Muscle of arm (tissue), 12 donors: Measurements from ENCODE around the gene UGT1A9. TPM values are rescaled to one million over a fixed set of nuclear protein-coding genes. Genes with fewer than 3 reads are reported as not detected.

Source experiments
- DNase-seq: peaks from one replicate; pipeline ENCODE4 v3.0.0-alpha.2; 2013
- polyA plus RNA-seq, 12 donors: library from polyadenylated mRNA; unstranded; fragments of 120-200 nt; gene quantifications; one replicate each; pipeline ENCODE4 v1.2.1, GENCODE V29; 2013; ENCODE audit not compliant: insufficient read length in 12 of 12

The UGT1A9 gene
- polyA plus RNA-seq, 12 donors = not detected

DNA sequence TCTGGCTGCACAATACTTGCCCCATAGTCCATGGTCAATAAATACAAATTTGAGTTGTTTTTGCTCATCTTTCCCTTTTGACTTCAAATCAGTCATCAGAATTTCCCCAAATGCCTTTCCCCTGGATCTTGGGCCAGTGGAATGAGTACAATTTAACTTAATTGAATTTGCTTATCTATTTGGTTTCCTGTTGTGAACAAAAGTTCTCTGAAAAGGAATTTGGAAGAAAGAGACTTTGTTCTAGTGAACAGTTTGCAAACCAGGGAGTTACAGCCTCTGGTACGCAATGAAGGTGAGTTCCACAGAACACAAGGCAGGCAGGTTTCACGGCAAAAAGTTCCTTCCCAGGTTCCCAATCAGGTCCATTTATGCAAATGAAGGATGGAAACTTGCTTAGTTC is 87.2 kb downstream of the UGT1A9 start:
- DNase-seq = no peak

DNA sequence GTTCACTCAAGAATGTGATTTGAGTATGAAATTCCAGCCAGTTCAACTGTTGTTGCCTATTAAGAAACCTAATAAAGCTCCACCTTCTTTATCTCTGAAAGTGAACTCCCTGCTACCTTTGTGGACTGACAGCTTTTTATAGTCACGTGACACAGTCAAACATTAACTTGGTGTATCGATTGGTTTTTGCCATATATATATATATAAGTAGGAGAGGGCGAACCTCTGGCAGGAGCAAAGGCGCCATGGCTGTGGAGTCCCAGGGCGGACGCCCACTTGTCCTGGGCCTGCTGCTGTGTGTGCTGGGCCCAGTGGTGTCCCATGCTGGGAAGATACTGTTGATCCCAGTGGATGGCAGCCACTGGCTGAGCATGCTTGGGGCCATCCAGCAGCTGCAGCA is 88.3 kb downstream of the UGT1A9 start, which contains the start of gene UGT1A1:
Gene UGT1A1 (plus strand): TSS at position 228 of the 400 bp plus-strand sequence. CDS start 18 bp downstream, at position 246.
- DNase-seq = no peak

DNA sequence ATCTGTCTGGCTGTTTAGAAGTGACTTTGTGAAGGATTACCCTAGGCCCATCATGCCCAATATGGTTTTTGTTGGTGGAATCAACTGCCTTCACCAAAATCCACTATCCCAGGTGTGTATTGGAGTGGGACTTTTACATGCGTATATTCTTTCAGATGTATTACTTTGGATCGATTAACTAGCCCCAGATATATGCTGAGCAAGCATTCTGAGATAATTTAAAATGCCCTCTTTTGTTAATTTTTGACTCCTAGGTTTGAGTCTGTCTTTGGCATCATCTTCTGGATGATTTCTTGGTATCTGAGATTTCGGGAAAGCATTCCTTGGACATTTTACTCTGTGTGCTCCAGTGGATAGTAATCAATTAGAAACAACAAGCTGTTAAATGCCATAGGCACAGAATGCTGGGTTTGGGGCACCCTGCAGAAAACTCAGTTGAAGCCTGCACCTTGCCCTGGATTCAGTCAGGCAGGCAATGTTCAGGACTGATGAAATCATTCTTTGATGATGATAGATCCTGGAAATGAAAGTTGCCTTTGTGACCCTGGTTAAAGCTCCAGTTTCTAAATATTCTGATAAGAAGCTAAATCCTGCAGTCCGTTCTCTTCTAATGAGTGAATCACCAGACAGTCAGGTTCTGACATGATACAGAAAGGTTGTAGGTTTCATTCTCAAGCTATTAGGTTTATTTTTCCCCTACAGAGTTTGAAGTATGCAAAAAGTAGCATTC is 89.5 kb downstream of the UGT1A9 start:
- DNase-seq = no peak

DNA sequence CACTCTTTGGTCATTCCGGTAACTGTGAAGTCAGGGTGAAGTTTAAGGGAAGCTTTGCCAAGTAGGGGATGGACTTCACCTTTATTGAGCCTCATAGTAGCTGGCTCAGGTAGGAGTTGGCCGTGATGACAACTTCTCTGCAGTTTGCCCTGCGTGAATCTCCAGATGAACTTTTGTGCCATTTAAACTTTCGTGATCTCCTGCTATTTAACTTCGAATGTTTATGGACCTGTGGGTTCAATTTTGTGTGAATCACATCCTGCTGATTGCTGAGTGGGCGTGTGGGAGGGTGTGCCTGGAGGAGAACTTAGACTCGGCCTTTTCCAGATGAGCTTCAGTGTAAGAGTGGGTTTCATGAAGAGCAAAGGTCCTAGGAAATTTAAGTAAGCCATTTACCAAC is 92.6 kb downstream of the UGT1A9 start:
- DNase-seq = no peak

DNA sequence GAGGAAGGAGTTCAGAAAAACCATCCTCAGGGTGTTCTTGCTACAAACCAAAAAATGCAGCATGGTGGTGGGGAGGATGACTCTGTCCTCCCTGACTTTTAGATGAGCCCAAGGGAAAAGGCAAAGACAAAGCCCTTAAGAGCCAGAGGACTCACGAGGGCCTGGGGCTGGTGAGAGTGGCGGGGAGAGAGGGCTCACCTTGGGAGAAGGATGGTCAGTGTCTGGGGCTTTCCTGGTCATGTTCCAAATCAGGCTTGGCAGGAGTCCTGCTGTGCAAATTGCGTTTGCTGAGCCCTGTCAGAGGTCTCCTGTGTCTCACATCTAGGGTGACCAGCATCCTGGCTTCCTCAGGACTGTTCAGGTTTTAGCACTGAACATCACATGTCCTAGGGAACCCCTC is 93.1 kb downstream of the UGT1A9 start:
- DNase-seq = no peak

DNA sequence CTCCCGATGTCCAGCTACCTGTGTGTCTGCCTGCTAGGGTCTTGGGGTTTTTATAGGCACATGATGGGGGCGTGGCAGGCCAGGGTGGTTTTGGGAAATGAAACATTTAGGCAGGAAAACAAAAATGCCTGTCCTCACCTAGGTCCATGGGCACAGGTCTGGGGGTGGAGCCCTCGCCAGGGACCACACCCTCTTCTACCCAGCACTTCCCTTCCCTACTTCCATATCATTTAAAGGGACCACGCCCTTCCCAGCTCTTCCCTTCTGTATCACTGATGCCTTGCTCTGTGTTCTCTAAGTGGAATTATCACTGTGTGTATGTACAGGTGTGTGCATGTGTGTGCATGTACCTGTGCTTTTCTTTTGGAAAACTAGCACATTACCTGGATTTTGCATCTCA is 94.7 kb downstream of the UGT1A9 start:
- DNase-seq = no peak

DNA sequence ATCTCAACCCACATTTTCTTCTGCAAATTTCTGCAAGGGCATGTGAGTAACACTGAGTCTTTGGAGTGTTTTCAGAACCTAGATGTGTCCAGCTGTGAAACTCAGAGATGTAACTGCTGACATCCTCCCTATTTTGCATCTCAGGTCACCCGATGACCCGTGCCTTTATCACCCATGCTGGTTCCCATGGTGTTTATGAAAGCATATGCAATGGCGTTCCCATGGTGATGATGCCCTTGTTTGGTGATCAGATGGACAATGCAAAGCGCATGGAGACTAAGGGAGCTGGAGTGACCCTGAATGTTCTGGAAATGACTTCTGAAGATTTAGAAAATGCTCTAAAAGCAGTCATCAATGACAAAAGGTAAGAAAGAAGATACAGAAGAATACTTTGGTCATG is 96.4 kb downstream of the UGT1A9 start:
- no peak for DNase-seq

DNA sequence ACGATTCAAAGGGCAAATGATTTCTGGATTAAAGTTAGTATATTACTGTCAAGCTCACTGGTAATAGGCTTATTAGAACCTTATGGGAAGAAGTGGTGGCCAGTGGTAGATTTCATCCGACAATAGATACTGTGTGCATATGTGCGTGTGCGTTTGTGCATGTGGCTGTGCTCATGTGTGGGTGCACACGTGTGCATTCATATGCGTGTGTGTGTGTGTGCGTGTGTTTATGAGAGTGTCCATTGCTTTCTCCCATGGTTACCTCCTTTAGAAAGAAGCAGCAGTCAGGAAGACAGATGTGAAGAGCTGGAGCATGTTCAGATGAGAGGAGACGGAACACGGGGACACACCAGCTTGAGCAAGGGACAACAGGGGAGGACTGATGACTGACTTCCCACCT is 97.6 kb downstream of the UGT1A9 start:
- DNase-seq = no peak

DNA sequence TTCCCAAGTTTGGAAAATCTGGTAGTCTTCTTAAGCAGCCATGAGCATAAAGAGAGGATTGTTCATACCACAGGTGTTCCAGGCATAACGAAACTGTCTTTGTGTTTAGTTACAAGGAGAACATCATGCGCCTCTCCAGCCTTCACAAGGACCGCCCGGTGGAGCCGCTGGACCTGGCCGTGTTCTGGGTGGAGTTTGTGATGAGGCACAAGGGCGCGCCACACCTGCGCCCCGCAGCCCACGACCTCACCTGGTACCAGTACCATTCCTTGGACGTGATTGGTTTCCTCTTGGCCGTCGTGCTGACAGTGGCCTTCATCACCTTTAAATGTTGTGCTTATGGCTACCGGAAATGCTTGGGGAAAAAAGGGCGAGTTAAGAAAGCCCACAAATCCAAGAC is 100.5 kb downstream of the UGT1A9 start:
- no peak for DNase-seq

DNA sequence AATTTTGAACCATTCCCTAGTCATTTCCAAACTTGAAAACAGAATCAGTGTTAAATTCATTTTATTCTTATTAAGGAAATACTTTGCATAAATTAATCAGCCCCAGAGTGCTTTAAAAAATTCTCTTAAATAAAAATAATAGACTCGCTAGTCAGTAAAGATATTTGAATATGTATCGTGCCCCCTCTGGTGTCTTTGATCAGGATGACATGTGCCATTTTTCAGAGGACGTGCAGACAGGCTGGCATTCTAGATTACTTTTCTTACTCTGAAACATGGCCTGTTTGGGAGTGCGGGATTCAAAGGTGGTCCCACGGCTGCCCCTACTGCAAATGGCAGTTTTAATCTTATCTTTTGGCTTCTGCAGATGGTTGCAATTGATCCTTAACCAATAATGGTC is 100.9 kb downstream of the UGT1A9 start:
- no peak for DNase-seq

DNA sequence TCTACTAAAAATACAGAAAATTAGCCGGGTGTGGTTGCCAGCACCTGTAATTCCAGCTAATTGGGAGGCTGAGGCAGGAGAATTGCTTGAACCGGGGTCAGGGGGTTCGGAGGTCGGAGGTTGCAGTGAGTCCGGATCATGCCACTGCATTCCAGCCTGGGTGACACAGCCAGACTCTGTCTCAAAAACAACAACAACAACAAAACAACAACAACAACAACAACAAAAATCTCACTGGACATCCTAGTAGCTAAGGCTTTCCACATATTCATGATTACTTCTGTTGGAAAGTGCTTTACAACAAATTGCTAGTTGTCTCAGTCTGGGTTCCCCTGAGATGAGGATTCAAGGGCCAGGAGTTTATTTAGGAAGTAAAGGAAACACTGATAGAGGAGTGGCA is 102.2 kb downstream of the UGT1A9 start:
- no peak for DNase-seq

DNA sequence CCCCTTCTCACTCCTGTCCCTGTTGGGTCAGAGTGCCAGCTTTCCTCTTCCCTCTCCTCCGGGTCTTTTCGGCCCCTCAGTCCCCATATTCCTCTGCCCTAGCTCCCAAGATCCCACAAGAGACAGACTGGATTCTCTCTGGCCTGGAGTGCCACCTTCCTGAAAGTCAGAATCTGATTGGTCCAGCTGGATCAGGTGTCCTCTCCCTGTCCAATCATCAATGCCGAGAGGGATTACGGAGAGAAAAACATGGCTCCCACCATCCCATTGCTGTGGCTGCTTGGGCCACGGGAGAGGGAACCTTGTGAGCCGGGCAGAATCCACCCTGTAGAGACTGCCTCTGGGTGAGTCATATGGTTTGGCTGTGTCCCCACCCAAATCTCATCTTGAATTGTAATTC is 103.7 kb downstream of the UGT1A9 start:
- DNase-seq = no peak

DNA sequence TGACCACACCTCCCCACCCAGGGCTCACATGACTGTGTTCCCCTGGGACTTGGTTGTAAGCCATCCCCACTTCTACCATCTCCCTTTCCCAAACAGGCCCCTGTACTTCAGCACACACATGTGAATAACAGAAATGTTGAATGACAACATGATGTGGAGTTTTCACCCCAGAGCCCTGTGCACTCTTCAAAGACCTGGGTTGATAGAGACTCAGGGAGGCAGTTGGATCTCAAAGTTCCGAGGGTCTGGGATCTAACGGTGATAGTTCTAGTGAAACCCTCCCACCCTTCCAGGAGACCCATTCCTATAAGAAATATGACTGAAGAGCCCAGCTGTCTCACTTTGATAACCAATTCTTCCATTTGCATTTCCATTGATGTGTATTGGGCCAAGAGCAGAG is 106.3 kb downstream of the UGT1A9 start, which contains the start of gene MROH2A:
Gene MROH2A (plus strand): TSS at position 301 of the 400 bp plus-strand sequence. CDS start 1,029 bp downstream, outside the sequence.
- DNase-seq = no peak

DNA sequence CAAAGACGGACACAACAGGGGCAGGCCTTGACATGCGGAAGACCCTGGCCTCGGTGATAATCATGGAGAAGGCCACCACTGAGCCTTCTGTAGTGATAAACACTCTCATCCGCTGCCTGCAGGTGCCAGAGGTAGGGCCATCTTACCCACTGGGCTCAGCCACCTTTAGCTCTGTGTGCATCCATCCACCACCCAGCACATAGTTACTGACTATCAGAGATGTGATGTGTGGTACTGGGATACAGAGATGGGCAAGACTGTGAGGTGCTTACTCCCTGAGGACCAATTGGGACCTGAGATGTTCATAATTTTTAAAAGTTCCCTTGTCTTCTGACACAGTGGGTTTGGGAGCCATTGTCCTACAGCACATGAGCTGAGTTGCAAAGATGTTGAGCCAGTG is 108.0 kb downstream of the UGT1A9 start:
- DNase-seq = no peak

DNA sequence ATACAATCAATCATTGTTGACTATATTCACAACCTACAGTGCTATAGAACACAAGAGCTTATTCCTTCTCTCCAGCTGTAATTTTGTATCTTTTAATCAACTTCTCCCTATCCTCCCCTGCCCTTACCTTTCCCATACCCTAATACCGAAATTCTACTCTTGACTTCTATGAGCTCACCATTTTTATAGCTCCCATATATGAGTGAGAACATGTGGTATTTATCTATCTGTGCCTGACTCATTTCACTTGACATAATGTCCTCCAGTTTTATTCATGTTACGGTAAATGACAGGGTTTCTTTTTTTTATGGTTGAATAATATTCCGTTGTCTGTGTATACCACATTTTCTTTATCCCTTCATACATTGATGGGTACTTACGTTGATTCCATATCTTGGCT is 109.1 kb downstream of the UGT1A9 start:
- DNase-seq = no peak

DNA sequence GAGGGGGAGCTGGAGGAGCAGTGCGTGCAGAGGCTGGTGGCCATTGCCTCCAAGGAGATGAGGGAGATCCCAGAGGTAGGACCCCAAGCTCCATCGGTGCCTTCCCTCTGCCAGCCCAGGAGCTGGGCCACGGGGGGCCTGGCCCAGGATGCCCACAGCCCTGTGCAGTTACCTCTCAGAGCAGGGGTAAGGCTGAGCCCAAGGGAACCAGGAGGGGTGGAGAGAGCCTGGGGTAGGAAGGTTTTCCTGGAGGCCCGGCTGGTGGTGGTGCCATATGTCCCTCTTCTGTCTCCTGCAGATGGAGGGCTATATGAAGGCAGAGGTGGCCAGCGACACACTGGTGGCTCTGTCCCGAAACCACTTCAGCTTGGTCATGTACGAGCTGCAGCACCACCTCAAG is 117.9 kb downstream of the UGT1A9 start:
- no peak for DNase-seq

DNA sequence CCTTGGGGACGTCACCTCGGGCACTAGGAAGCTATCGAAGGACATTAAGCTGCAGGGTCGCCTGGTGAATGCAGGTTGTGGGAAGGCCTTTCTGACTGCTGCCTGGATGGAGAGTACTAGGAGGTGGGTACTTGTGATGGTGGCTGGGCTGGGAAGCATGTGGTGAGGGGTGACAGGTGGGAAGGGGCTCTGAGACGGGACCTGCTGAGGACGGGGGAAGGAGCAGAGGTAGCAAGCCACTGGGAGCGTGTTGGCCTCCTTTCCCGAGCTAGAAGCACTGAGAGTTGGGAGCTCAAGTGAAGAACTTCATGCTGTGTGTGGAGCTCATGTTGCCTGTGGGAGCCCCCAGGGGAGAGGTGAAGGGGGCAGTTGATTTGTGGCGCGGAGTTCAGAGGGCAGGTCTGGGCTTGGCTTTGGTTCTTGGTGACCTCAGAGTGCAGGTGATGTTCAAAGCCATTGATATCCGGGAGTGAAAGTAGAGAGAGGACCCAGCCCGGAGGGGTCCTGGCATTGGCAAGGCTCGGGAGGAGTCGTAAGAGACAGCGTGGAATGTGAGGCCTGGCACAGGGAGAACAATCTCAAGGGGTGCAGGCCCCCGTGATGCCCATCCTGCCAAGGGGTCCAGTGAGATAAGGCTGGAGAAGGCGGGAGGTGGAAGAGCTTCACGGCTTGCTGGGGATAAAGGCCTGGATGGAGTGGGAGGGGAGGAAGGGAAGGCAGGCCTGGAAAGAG is 119.6 kb downstream of the UGT1A9 start:
- DNase-seq = no peak

DNA sequence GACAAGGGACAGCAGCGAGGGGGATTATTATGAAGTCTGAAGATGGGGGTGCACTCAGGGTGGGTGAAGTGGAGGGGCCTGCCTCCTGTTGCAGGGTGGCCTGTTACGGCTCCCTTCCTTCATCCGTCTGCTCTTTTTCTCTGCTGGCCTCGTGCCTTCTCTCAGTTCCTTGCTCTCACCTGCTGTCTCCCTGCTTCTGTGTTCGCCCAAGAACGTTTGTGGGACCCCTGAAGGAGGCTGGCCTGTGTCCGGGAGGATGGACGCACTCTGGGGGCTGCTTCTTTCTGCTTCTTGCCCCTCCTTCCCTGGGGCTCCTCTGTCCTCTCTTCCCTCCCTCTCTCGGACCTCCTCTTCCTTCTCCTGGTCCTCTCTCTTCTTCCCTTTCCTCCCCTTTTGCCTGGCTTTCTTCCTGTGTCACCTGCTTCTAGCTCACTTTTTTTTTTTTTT is 120.2 kb downstream of the UGT1A9 start:
- DNase-seq = no peak

DNA sequence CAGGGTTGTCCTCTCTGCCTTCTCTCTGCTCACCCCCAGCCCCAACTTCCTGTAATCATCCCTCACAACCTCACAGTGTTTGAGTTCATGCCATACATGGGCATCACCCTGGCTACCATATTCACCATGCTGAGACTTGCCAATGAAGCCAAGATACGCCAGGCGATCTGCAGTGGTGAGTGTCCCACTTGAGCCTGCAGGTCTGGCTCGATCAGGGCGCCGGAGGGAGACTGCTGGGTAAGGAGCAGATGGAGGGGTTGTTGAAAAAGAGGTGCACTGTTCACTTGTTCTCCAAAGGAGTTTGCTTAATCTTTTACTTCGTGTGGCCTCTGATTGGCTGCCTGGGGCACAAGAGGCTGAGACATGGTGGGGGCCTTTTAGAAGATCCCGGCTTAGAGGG is 121.0 kb downstream of the UGT1A9 start:
- no peak for DNase-seq

DNA sequence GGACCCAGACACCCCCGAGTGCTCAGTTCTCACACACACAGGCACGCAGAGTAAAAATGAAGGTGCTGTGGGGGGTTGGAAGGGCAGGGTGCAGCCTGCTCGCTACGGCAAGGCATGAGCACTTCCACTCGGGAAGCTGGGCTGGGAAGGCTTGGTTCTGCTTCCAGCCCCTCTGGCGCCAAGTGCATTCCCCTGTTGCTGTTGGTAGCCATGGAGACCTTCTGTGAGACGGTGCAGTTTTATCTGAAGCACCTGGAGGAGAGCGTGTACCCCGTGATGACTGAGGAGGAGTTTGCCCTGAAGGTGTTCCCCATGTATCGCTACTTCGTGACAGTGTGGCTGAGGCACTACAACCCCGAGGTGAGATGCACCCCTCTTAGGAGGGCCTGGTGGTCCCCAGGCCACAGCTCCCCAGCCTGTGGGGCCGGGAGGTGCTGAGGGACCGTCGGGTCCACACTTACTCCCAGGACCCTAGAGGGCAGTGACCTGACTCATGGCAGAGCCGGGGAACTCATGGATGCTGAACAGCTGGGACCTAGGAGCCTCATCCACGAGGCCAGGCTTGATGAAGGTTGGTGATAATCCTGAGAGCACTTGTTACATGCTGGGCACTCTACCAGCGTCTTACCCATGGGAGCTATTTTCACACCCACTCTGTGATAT is 121.9 kb downstream of the UGT1A9 start:
- no peak for DNase-seq

DNA sequence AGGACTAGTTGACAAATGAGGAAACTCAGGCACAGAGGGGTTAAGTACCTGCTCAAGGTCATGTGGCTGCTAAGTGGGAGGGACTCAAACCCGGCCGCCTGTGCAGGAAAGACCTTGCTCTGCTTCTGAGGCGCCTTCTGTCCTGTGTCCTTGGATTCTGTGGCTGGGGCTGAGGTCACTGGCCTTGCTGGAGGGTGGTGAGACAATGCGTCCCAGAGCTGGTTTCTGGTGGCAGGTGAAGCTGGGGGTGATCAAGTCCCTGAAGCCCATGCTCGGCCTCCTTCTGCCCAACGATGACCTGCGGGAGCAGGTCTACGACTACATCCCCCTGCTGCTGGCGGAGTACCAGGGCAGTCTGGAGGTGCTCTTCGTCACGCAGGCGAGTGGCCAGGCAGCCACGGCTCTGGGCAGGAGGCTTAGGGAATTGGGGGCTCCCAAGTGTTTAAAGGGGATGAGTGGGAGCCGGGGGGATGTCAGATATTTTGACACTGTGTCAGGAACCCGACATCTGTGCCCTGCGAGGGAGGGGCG is 122.5 kb downstream of the UGT1A9 start:
- no peak for DNase-seq

DNA sequence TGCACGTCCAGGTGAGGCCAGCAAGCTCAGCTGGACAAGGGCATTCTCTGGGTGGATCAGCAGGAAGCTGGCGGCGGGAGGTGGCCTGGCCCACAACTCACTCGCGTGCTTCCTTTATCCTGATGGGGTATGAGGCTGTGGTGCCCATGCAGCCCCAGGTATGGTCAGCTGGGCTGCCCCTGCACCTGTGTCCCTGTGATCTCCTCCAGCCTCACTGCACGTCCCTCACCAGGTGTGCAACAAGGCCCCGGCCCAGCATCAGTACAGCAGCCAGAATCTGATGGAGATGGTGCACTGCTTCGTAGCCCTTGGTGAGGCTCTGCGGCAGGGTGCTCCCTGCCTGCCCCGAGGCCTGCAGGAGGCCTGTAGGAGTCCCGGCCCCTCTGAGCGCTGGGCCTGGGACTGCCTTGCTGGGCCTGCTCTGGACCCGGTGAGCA is 124.1 kb downstream of the UGT1A9 start:
- DNase-seq = no peak
